CD14-positive monocyte (primary cell): Measurements from ENCODE around the gene SLIT3. TPM values are rescaled to one million over a fixed set of nuclear protein-coding genes. Genes with fewer than 3 reads are reported as not detected.

Source experiments
- DNase-seq, 3 donors: peaks; one replicate each; pipeline ENCODE4 v3.0.0-alpha.2; 2011 to 2022
- H2AFZ ChIP-seq: 2 replicates; pipeline ENCODE4 v1.6.0; 2012; ENCODE audit warnings: mild to moderate bottlenecking, low read depth, low read length, inconsistent platforms; ENCODE audit not compliant: insufficient read depth, poor library complexity, severe bottlenecking
- H3K27ac ChIP-seq, 2 donors: 1 replicate in 1 of 2; 2 replicates in 1 of 2; pipeline ENCODE4 v1.5.1; 2012 to 2013; ENCODE audit warnings: low read length in 2 of 2, control low read depth in 1 of 2, inconsistent platforms in 1 of 2, low read depth in 1 of 2, mild to moderate bottlenecking in 1 of 2
- H3K27me3 ChIP-seq, 2 donors: one replicate each; pipeline versions ENCODE4 v1.6.0 to v1.6.1; 2011 to 2013; ENCODE audit warnings: low read length in 2 of 2; ENCODE audit not compliant: control insufficient read depth in 2 of 2, insufficient read depth in 2 of 2
- H3K36me3 ChIP-seq, 2 donors: replicated peaks in 1 of 2; 1 replicate in 1 of 2; 2 replicates in 1 of 2; pipeline versions ENCODE4 v1.5.1 to v1.6.1; 2012 to 2013; ENCODE audit warnings: low read length in 2 of 2, control low read depth in 1 of 2, inconsistent platforms in 1 of 2, mild to moderate bottlenecking in 1 of 2; ENCODE audit not compliant: insufficient read depth in 2 of 2, control insufficient read depth in 1 of 2
- H3K4me1 ChIP-seq, 2 donors: 1 replicate in 1 of 2; 2 replicates in 1 of 2; pipeline versions ENCODE4 v1.5.1 to v1.6.1; 2012 to 2013; ENCODE audit warnings: low read length in 2 of 2, control low read depth in 1 of 2, inconsistent platforms in 1 of 2, mild to moderate bottlenecking in 1 of 2, moderate library complexity in 1 of 2; ENCODE audit not compliant: insufficient read depth in 2 of 2, control insufficient read depth in 1 of 2
- H3K4me2 ChIP-seq: replicated peaks from 2 replicates; pipeline ENCODE3; 2012; ENCODE audit warnings: low read length, moderate library complexity, mild to moderate bottlenecking; ENCODE audit not compliant: poor library complexity, severe bottlenecking; ENCODE audit errors: extremely low read depth
- H3K4me3 ChIP-seq, 3 experiments: fragments of 200-600 bp in 1 of 3; sonication (generic) in 1 of 3; replicated peaks in 1 of 3; 1 replicate in 2 of 3; 2 replicates in 1 of 3; pipeline ENCODE4 v1.5.1; 2011 to 2013; ENCODE audit warnings: low read length in 3 of 3, mild to moderate bottlenecking in 3 of 3, control low read depth in 2 of 3, low read depth in 2 of 3, inconsistent platforms in 1 of 3, moderate library complexity in 1 of 3
- H3K79me2 ChIP-seq: 2 replicates; pipeline ENCODE4 v1.6.0; 2012; ENCODE audit warnings: mild to moderate bottlenecking, control low read depth, inconsistent platforms, low read length, moderate library complexity; ENCODE audit not compliant: insufficient read depth
- H3K9ac ChIP-seq: 2 replicates; pipeline ENCODE4 v1.6.0; 2017; ENCODE audit warnings: low read length, mild to moderate bottlenecking; ENCODE audit not compliant: insufficient read depth, poor library complexity, severe bottlenecking
- H3K9me3 ChIP-seq, 2 donors: replicated peaks in 1 of 2; 1 replicate in 1 of 2; 2 replicates in 1 of 2; pipeline versions ENCODE4 v1.5.1 to v1.6.1; 2012 to 2013; ENCODE audit warnings: low read length in 2 of 2, control low read depth in 1 of 2; ENCODE audit not compliant: control insufficient read depth in 1 of 2, insufficient read depth in 1 of 2
- H4K20me1 ChIP-seq: 2 replicates; pipeline ENCODE4 v1.6.0; 2012; ENCODE audit warnings: mild to moderate bottlenecking, low read length, control low read depth, moderate library complexity; ENCODE audit not compliant: insufficient read depth
- H3K27ac Mint-ChIP-seq, 7 donors: one replicate each; pipeline ENCODE4 v1.8.0; 2020; ENCODE audit warnings: mild to moderate bottlenecking in 7 of 7, mixed read lengths in 7 of 7, moderate library complexity in 6 of 7, inconsistent platforms in 2 of 7
- H3K27me3 Mint-ChIP-seq, 3 donors: one replicate each; pipeline ENCODE4 v1.8.0; 2021 to 2022; ENCODE audit warnings: low read depth in 3 of 3, mild to moderate bottlenecking in 3 of 3, mixed read lengths in 3 of 3, moderate library complexity in 3 of 3, inconsistent platforms in 1 of 3
- H3K36me3 Mint-ChIP-seq, 2 donors: one replicate each; pipeline ENCODE4 v1.8.0; 2020; ENCODE audit warnings: mixed read lengths in 2 of 2, inconsistent platforms in 1 of 2, mild to moderate bottlenecking in 1 of 2
- H3K4me1 Mint-ChIP-seq: one replicate; pipeline ENCODE4 v1.8.0; 2020; ENCODE audit warnings: mild to moderate bottlenecking, mixed read lengths
- H3K4me3 Mint-ChIP-seq, 2 donors: one replicate each; pipeline ENCODE4 v1.8.0; 2020; ENCODE audit warnings: mild to moderate bottlenecking in 2 of 2, mixed read lengths in 2 of 2, moderate library complexity in 1 of 2
- H3K9me3 Mint-ChIP-seq, 7 donors: one replicate each; pipeline ENCODE4 v1.8.0; 2020 to 2022; ENCODE audit warnings: mixed read lengths in 7 of 7, mild to moderate bottlenecking in 6 of 7, moderate library complexity in 6 of 7, inconsistent platforms in 2 of 7
- WGBS: methylation state at CpG from one replicate; pipeline ENCODE4 v1.1.5; 2013; ENCODE audit warnings: missing lambda C conversion rate; ENCODE audit not compliant: insufficient coverage; 5-methylcytosine and 5-hydroxymethylcytosine counted together
- intact Hi-C, 2 donors: fragments of 100-400 bp; cut with micrococcal nuclease; formaldehyde crosslinking; loops; one replicate each; pipeline versions ENCODE4 v1.15.0 to v1.15.1; 2023
- polyA plus RNA-seq, 3 donors: library from polyadenylated mRNA; depleted of rRNA in 1 of 3; unstranded in 2 of 3; stranded (reverse) in 1 of 3; fragments of 300-500 nt in 2 of 3; fragments of >200 nt in 1 of 3; fragmentation: Illumina TruSeq in 2 of 3; gene quantifications; 1 replicate in 2 of 3; 2 replicates in 1 of 3; pipeline ENCODE4 v1.2.3, GENCODE V29; 2012 to 2021
- TF ChIP-seq, protein P1 (sequence below): fragments of 200-600 bp; IDR thresholded peaks from one replicate; pipeline ENCODE4 v1.8.0; 2022; ENCODE audit warnings: antibody characterized with exemption, mild to moderate bottlenecking

The SLIT3 gene
- polyA plus RNA-seq, 3 donors, result not detected

DNA sequence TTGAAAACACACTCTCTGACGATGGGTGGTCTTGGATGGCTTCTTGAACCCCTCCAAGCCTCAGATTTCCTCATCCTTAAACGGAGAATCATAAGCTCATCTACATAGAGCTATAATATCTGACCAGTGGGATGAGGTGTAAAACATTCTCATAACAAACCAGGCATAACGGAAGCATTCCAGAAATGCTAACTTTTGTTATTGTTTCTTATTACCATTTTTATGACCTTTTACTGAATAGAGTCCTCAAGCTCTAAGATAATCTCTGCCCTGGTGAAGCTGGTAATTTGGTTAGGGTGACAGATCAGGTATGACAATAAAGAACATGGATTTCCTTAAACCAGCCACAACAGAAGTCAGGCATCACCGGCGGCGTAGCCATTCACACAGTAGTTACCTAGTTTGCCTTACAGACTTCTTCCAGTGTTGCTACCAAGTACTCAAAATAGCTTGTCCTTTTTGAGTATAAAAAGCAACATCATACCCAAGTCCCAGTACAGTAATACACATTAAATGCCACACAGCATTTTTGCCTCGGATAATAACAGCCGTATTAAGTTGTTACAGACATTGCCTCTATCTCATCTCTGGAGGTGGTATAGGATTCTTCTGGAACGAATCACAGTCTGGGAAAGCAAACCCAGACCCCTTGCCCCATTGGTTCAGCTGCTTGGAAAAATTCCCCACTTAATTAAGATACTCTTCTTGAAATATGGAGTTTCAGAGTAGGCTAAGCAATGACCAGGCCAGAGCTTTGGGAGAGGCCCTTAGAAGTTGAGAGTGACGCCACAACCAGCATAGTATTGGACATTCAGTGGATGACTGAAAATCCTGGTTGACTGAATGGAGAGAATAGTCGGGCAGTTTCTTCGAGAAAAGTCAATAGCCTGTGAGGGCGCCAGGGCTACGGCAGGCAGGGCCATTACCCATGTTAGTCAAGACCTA lies 252.5 kb downstream of the SLIT3 start:
- Histone ChIP-seq H3K4me3 (no peak overlapping the region), H3K4me2 (no peak overlapping the region), H3K9me3 (no peaks in the 10 kb centered on the region), H2AFZ (no peak overlapping the region), H3K79me2 (no peaks in the 10 kb centered on the region), H3K27ac (no peak overlapping the region), H3K9ac (no peak overlapping the region), H4K20me1 (no peaks in the 10 kb centered on the region), H3K27me3 (no peaks in the 10 kb centered on the region), H3K4me1 (no peaks in the 10 kb centered on the region), H3K36me3 (no peaks in the 10 kb centered on the region)
- Mint-ChIP-seq H3K4me1 (no peaks in the 10 kb centered on the region), H3K27me3 (peaks cover 0 to 3% (median 1%) of the 10 kb centered on the region in 3 donors), H3K9me3 (peaks cover 0 to 6% (median 0%) of the 10 kb centered on the region in 7 donors), H3K36me3 (no peaks in the 10 kb centered on the region), H3K27ac (peak overlapping the region in 1 of 7 donors; percentile 37), H3K4me3 (no peak overlapping the region)
- TF ChIP-seq, protein P1, sequence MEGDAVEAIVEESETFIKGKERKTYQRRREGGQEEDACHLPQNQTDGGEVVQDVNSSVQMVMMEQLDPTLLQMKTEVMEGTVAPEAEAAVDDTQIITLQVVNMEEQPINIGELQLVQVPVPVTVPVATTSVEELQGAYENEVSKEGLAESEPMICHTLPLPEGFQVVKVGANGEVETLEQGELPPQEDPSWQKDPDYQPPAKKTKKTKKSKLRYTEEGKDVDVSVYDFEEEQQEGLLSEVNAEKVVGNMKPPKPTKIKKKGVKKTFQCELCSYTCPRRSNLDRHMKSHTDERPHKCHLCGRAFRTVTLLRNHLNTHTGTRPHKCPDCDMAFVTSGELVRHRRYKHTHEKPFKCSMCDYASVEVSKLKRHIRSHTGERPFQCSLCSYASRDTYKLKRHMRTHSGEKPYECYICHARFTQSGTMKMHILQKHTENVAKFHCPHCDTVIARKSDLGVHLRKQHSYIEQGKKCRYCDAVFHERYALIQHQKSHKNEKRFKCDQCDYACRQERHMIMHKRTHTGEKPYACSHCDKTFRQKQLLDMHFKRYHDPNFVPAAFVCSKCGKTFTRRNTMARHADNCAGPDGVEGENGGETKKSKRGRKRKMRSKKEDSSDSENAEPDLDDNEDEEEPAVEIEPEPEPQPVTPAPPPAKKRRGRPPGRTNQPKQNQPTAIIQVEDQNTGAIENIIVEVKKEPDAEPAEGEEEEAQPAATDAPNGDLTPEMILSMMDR, result no peak
- no peak for DNase-seq
- intact Hi-C loops, result no loop called here
- 93% methylated on average over 8 of the region's 14 CpGs for WGBS

DNA sequence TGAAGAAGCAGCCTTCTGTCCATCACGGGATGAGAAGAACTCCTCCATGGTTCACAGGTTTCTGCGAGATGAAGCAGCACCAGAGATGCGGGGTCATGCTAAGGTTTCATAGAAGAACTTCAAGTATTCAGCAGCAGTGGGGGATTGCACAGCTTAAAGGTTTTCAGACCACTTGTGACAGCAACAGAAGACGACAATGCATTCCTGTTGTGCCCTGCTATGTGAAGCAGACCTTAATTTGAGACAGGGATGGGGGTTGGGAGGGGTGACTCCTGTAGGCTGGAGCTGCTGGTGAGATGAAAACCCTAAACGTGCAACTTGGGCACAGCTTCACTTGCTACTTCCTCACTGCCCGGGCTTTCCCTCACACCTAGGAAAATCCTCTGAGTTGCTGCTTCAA lies 256.0 kb downstream of the SLIT3 start:
- intact Hi-C loops, result no loop called here
- no peaks in the 10 kb centered on the region for H3K9me3 ChIP-seq
- no peaks in the 10 kb centered on the region for H3K36me3 ChIP-seq
- H3K4me1 ChIP-seq, result no peaks in the 10 kb centered on the region
- Mint-ChIP-seq H3K27me3 (no peaks in the 10 kb centered on the region), H3K4me3 (no peak overlapping the region), H3K4me1 (no peaks in the 10 kb centered on the region), H3K36me3 (no peaks in the 10 kb centered on the region), H3K27ac (no peak overlapping the region), H3K9me3 (peaks cover 0 to 3% (median 0%) of the 10 kb centered on the region in 7 donors)
- WGBS, result 70% methylated on average over 5 of the region's 6 CpGs
- H3K79me2 ChIP-seq, result no peaks in the 10 kb centered on the region
- H3K4me2 ChIP-seq, result no peak overlapping the region
- TF ChIP-seq, protein P1, result no peak
- H4K20me1 ChIP-seq, result no peaks in the 10 kb centered on the region
- H3K9ac ChIP-seq, result no peak overlapping the region
- H3K4me3 ChIP-seq, result no peak overlapping the region
- no peak overlapping the region for H2AFZ ChIP-seq
- no peak for DNase-seq
- no peak overlapping the region for H3K27ac ChIP-seq
- no peaks in the 10 kb centered on the region for H3K27me3 ChIP-seq
